Liver (tissue), 9 donors: Measurements from ENCODE around the gene RNLS. TPM values are rescaled to one million over a fixed set of nuclear protein-coding genes. Genes with fewer than 3 reads are reported as not detected.

ENCODE experiments used
- DNase-seq: peaks from one replicate; pipeline ENCODE4 v3.0.0-alpha.2; 2017; ENCODE audit warnings: low spot score
- H3K27ac ChIP-seq, 2 donors: one replicate each; pipeline ENCODE4 v1.7.0; 2013; ENCODE audit warnings: inconsistent platforms in 2 of 2, low read length in 2 of 2, control low read depth in 1 of 2, low read depth in 1 of 2, mild to moderate bottlenecking in 1 of 2
- H3K27me3 ChIP-seq, 4 donors: one replicate each; pipeline versions ENCODE4 v1.6.1 to v1.7.0; 2013; ENCODE audit warnings: low read length in 3 of 4, inconsistent platforms in 1 of 4, mild to moderate bottlenecking in 1 of 4, moderate library complexity in 1 of 4; ENCODE audit not compliant: control insufficient read depth in 4 of 4, insufficient read depth in 4 of 4
- H3K36me3 ChIP-seq, 4 donors: one replicate each; pipeline versions ENCODE4 v1.6.1 to v1.7.0; 2013; ENCODE audit warnings: low read length in 3 of 4, mild to moderate bottlenecking in 3 of 4, low read depth in 1 of 4, moderate library complexity in 1 of 4; ENCODE audit not compliant: control insufficient read depth in 4 of 4, insufficient read depth in 3 of 4
- H3K4me1 ChIP-seq, 4 donors: one replicate each; pipeline versions ENCODE4 v1.6.1 to v1.7.0; 2013; ENCODE audit warnings: low read length in 3 of 4, mild to moderate bottlenecking in 3 of 4, moderate library complexity in 1 of 4; ENCODE audit not compliant: control insufficient read depth in 4 of 4, insufficient read depth in 4 of 4
- H3K4me3 ChIP-seq, 3 donors: one replicate each; pipeline versions ENCODE4 v1.6.1 to v1.7.0; 2013; ENCODE audit warnings: low read length in 3 of 3, control low read depth in 1 of 3, low read depth in 1 of 3, mild to moderate bottlenecking in 1 of 3
- H3K9ac ChIP-seq, 2 donors: one replicate each; pipeline ENCODE4 v1.7.0; 2013; ENCODE audit warnings: low read length in 2 of 2, mild to moderate bottlenecking in 2 of 2, moderate library complexity in 2 of 2, control low read depth in 1 of 2, low read depth in 1 of 2
- H3K9me3 ChIP-seq, 4 donors: one replicate each; pipeline versions ENCODE4 v1.6.1 to v1.7.0; 2013; ENCODE audit warnings: low read length in 3 of 4; ENCODE audit not compliant: control insufficient read depth in 4 of 4
- ATF3 ChIP-seq: IDR thresholded peaks from 2 replicates; pipeline ENCODE4 v1.6.1; 2016; ENCODE audit warnings: antibody characterized with exemption
- CTCF ChIP-seq: fragments of 150-350 bp; IDR thresholded peaks from 2 replicates; pipeline ENCODE4 v1.5.1; 2017; ENCODE audit warnings: improper control_type of control experiment, low read depth, low read length; ENCODE audit not compliant: missing input control
- FOXA1 ChIP-seq: IDR thresholded peaks from 2 replicates; pipeline ENCODE4 v1.6.1; 2016; ENCODE audit warnings: antibody characterized with exemption
- FOXA2 ChIP-seq: IDR thresholded peaks from 2 replicates; pipeline ENCODE4 v1.6.1; 2016; ENCODE audit warnings: antibody characterized with exemption
- HNF4G ChIP-seq: IDR thresholded peaks from 2 replicates; pipeline ENCODE4 v1.6.1; 2016; ENCODE audit warnings: antibody characterized with exemption
- JUND ChIP-seq, 2 donors: IDR thresholded peaks; 2 replicates each; pipeline ENCODE4 v1.6.1; 2016; ENCODE audit warnings: antibody characterized with exemption in 2 of 2
- RAD21 ChIP-seq, 2 donors: IDR thresholded peaks; 2 replicates each; pipeline ENCODE4 v1.6.1; 2016; ENCODE audit warnings: antibody characterized with exemption in 2 of 2, mild to moderate bottlenecking in 2 of 2
- REST ChIP-seq: IDR thresholded peaks from 2 replicates; pipeline ENCODE4 v1.6.1; 2016; ENCODE audit warnings: antibody characterized with exemption, mild to moderate bottlenecking
- RXRA ChIP-seq, 2 donors: IDR thresholded peaks; 2 replicates each; pipeline ENCODE4 v1.6.1; 2017 to 2018; ENCODE audit warnings: antibody characterized with exemption in 2 of 2, mild to moderate bottlenecking in 1 of 2
- SP1 ChIP-seq: IDR thresholded peaks from 2 replicates; pipeline ENCODE4 v1.6.1; 2018; ENCODE audit warnings: antibody characterized with exemption, mild to moderate bottlenecking
- WGBS: extraction: QIAGEN DNeasy Blood & Tissue Kit; methylation state at CpG from one replicate; pipeline ENCODE4 v1.1.7; 2013; 5-methylcytosine and 5-hydroxymethylcytosine counted together
- polyA plus RNA-seq, 2 donors: library from polyadenylated mRNA; stranded (reverse) in 1 of 2; unstranded in 1 of 2; fragments of 200-250 nt in 1 of 2; fragments of >200 nt in 1 of 2; fragmentation: Nextera tagmentation in 1 of 2; extraction: Ambion mirVana in 1 of 2; gene quantifications; one replicate each; pipeline versions ENCODE4 v1.2.1 to v1.2.3, GENCODE V29; 2013 to 2015
- total RNA-seq, 2 donors: library from RNA; depleted of rRNA; stranded (reverse); fragments of >200 nt; gene quantifications; one replicate each; pipeline ENCODE4 v1.2.3, GENCODE V29; 2014
- TF ChIP-seq, protein P1 (sequence below): IDR thresholded peaks from 2 replicates; pipeline ENCODE4 v1.6.1; 2016; ENCODE audit warnings: antibody characterized with exemption
- TF ChIP-seq, protein P2 (sequence below): IDR thresholded peaks from 2 replicates; pipeline ENCODE4 v1.6.1; 2016; ENCODE audit warnings: antibody characterized with exemption
- donor health status: healthy.
- donor health status: healthy.
- donor health status: healthy.
- donor health status: healthy.
- donor health status: healthy.

The RNLS gene
- total and polyA plus RNA-seq, 4 donors: 4.1 to 12.4 (median 7.5) TPM

GRCh38 chr10:88491314-88491713 is 91.8 kb downstream of the RNLS start (continued):
- TF ChIP-seq, protein P1, sequence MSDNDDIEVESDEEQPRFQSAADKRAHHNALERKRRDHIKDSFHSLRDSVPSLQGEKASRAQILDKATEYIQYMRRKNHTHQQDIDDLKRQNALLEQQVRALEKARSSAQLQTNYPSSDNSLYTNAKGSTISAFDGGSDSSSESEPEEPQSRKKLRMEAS: no peak
- TF ChIP-seq ATF3 (no peak), CTCF (no peak), RAD21 (IDR thresholded peaks at IDR 0.05) (no peak)

DNA sequence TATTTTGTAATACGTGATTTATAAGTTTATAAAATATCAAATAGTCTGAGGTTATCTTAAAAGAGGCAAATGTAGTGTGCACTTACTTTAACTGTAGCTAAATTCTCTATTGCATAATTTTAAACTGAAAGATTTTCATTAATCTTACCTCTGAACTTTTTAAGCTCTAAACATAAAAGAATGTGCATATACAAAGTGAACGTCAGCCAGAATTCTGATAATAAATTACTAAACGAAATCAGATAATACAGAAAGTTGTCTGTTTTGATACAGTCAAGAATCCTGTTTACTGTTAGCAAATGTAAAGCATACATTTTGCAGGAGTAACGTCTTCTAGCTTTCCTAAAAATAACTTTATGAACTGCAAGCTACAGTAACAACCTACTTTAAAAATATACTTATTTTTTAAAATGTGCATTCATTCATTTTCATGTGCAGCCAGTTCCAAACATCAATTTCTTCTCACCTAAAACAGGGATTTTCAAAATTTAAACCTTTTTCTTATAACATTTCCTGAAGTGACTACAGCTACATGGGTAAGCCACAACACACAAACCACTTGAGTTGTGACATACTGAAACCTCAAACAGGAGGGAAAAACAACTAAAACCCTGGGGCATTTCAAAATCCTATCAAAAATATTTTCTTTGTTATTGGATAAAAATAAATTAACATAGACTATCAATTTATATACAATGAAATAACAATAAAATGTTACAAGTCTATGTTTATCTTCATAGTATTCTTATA is 92.7 kb downstream of the RNLS start:
- TF ChIP-seq SP1 (no peak), RXRA (IDR thresholded peaks at IDR 0.05) (no peak), REST (no peak), HNF4G (no peak), JUND (IDR thresholded peaks at IDR 0.05) (no peak), FOXA1 (no peak), FOXA2 (no peak)
- TF ChIP-seq, protein P2, sequence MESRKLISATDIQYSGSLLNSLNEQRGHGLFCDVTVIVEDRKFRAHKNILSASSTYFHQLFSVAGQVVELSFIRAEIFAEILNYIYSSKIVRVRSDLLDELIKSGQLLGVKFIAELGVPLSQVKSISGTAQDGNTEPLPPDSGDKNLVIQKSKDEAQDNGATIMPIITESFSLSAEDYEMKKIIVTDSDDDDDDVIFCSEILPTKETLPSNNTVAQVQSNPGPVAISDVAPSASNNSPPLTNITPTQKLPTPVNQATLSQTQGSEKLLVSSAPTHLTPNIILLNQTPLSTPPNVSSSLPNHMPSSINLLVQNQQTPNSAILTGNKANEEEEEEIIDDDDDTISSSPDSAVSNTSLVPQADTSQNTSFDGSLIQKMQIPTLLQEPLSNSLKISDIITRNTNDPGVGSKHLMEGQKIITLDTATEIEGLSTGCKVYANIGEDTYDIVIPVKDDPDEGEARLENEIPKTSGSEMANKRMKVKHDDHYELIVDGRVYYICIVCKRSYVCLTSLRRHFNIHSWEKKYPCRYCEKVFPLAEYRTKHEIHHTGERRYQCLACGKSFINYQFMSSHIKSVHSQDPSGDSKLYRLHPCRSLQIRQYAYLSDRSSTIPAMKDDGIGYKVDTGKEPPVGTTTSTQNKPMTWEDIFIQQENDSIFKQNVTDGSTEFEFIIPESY: no peak
- TF ChIP-seq, protein P1: no peak
- no peaks in the 10 kb centered on the region for H3K9me3 ChIP-seq
- no peaks in the 10 kb centered on the region for H3K36me3 ChIP-seq
- H3K27ac ChIP-seq: no peak overlapping the region
- H3K4me3 ChIP-seq: no peak overlapping the region
- H3K27me3 ChIP-seq: no peaks in the 10 kb centered on the region
- peaks cover 6 to 36% (median 23%) of the 10 kb centered on the region in 4 donors for H3K4me1 ChIP-seq
- WGBS: 59% methylated on average over 4 of the region's 4 CpGs
- no peak overlapping the region for H3K9ac ChIP-seq
- DNase-seq: no peak
